HFFc6 (cell line): ENCODE results near the gene RIT1. TPM values are rescaled to one million over a fixed set of nuclear protein-coding genes. Genes with fewer than 3 reads are reported as not detected.
A peak's percentile ranks its signal among the peaks of the same experiment; 100 is the strongest.

ENCODE experiments used
- DNase-seq: peaks from one replicate; pipeline ENCODE4 v3.0.0-alpha.2; 2018
- H3K27ac Mint-ChIP-seq: 2 replicates; pipeline ENCODE4 v1.8.0; 2020; ENCODE audit warnings: mild to moderate bottlenecking, mixed read lengths
- H3K27me3 Mint-ChIP-seq: 2 replicates; pipeline ENCODE4 v1.8.0; 2021; ENCODE audit warnings: mild to moderate bottlenecking, moderate library complexity, mixed read lengths; ENCODE audit not compliant: insufficient read depth
- H3K36me3 Mint-ChIP-seq: 2 replicates; pipeline ENCODE4 v1.8.0; 2021; ENCODE audit warnings: low read depth, mixed read lengths
- H3K4me1 Mint-ChIP-seq: 2 replicates; pipeline ENCODE4 v1.8.0; 2020; ENCODE audit warnings: low read depth, mixed read lengths
- H3K4me3 Mint-ChIP-seq: 2 replicates; pipeline ENCODE4 v1.8.0; 2020; ENCODE audit warnings: mild to moderate bottlenecking, moderate library complexity, mixed read lengths
- H3K9me3 Mint-ChIP-seq: 2 replicates; pipeline ENCODE4 v1.8.0; 2020; ENCODE audit warnings: mild to moderate bottlenecking, mixed read lengths
- microRNA-seq: library from miRNA; unstranded; fragments of <30 nt; microRNA quantifications from one replicate; pipeline ENCODE4, GENCODE V29; 2019
- total RNA-seq, 6 experiments: library from RNA; stranded (reverse); fragmentation: NEBNext Ultra II Directional; extraction: Animal tissue kit (Norgen Biotek cat#: 25700); gene quantifications; 2 replicates in 1 of 6; 3 replicates in 5 of 6; pipeline ENCODE4 v1.2.3, GENCODE V29; 2021
- TF ChIP-seq, protein P1 (sequence below): fragments of 200-600 bp; sonication (generic); IDR thresholded peaks from 2 replicates; pipeline ENCODE4 v1.5.0; 2021; ENCODE audit warnings: antibody characterized with exemption, mild to moderate bottlenecking

Gene RIT1
- total RNA-seq, 6 experiments from 2014 or later: 26.1 to 35.4 (median 32.1) TPM

DNA sequence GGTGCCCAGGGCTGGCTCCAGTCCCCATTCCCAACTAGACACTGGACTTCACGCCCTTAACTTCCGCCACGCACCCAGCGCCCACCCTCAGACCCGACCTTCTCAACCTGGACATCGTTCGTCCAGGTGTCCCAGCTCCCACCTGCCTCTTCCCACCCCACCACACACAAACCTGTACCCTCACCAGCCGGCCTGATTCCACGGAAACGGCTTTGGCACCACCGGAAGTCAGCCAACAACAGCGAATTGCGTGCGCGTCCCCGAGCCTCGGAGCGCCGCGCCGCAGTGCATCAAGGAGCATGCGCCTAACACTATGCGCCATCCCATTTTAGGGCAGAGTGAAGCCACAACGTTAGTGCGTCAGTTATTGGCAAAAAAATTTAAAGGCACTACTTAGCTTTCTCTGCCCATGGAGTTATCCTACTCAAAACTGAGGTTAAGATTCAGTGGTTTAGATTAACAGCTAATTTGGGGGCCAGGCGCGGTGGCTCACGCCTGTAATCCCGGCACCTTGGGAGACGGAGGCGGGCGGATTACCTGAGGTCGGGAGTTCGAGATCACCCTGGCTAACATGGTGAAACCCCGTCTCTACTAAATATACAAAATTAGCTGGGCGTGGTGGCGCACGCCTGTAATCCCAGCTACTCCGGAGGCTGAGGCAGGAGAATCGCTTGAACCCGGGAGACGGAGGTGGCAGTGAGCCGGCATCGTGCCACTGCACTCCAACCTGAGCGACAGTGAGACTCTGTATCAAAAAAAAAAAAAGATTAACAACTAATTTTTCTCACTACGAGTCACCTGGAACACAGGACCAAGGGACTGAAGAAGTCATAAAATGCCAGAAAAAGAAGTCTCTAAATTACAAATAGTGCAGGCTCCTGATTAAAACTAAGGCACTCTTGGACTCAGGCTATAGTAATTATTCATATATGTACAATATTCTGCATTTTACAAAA, 53.9 kb downstream of the RIT1 start, which contains the start of gene GON4L:
TSS of gene GON4L (minus strand) at position 240 of the 956 bp plus-strand sequence. CDS start 3,434 bp downstream, outside the sequence.
- Mint-ChIP-seq H3K9me3 (no peaks in the 10 kb centered on the region), H3K27me3 (no peaks in the 10 kb centered on the region; the same call in 1 of the 2 replicates), H3K27ac (peak within 1 kb of the TSS; percentile 95), H3K36me3 (peaks cover 18% of the 10 kb centered on the region), H3K4me1 (peaks cover 46% of the 10 kb centered on the region), H3K4me3 (peak within 1 kb of the TSS; percentile 97)
- TF ChIP-seq, protein P1, sequence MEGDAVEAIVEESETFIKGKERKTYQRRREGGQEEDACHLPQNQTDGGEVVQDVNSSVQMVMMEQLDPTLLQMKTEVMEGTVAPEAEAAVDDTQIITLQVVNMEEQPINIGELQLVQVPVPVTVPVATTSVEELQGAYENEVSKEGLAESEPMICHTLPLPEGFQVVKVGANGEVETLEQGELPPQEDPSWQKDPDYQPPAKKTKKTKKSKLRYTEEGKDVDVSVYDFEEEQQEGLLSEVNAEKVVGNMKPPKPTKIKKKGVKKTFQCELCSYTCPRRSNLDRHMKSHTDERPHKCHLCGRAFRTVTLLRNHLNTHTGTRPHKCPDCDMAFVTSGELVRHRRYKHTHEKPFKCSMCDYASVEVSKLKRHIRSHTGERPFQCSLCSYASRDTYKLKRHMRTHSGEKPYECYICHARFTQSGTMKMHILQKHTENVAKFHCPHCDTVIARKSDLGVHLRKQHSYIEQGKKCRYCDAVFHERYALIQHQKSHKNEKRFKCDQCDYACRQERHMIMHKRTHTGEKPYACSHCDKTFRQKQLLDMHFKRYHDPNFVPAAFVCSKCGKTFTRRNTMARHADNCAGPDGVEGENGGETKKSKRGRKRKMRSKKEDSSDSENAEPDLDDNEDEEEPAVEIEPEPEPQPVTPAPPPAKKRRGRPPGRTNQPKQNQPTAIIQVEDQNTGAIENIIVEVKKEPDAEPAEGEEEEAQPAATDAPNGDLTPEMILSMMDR: no peak
- peak; percentile 87 for DNase-seq

DNA sequence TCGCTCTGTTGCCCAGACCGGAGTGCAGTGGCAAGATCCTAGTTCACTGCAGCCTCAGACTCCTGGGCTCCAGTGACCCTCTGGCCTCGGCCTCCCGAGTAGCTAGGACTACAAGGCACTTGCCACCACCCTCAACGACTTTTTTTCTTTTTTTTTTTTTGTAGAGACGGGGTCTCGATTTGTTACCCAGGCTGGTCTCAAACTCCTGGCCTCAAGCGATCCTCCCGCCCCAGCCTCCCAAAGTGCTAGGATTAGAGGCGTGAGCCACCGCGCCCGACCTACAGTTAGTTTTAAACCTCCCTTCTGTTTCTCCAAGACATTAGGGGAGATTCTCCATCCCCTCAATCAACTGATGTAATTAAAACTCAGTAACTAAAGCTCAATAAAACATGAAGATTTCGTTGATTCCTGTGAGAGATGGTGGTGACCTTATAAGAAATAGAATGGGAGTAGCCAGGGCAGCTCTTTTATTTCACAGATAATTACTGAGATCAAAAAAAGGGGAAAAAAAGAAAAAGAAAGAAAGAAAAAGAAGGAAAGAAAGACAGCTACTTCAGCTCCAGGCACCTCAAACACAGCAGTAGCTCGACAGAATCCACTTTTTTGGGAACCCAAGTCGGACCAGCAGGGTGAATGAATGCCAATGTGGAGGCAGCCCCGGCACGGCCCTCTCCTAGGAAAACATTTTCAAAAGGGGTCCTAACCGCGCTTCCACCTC, 54.7 kb downstream of the RIT1 start:
- Mint-ChIP-seq H3K4me1 (peaks cover 44% of the 10 kb centered on the region), H3K4me3 (peak overlapping the region; percentile 97), H3K27ac (peak overlapping the region; percentile 95), H3K27me3 (no peaks in the 10 kb centered on the region; the same call in 1 of the 2 replicates), H3K36me3 (peaks cover 22% of the 10 kb centered on the region), H3K9me3 (no peaks in the 10 kb centered on the region)
- TF ChIP-seq, protein P1: no peak
- DNase-seq: no peak

DNA sequence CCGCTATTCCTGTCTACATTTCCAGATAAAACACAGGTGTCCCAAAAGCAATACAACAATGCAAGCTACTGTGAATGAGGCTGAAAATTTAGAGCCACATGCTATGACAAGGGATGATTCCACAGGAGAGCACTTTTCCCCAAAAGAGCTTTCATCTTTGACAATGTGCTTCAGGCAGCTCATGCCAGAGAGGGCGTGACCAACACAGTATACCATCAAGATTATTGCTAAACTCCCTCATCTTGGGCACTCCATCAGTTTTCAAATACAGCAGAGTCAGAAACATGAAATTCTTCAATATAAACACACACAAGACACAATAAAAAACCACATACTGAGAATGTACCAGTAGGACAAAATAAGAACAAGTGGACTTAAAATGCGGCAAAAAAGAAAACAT, 60.8 kb downstream of the RIT1 start:
- no peak for DNase-seq
- H3K9me3 Mint-ChIP-seq: no peaks in the 10 kb centered on the region
- H3K36me3 Mint-ChIP-seq: peaks cover 43% of the 10 kb centered on the region
- H3K27ac Mint-ChIP-seq: peak overlapping the region; percentile 10; the same call in 1 of the 2 replicates
- H3K27me3 Mint-ChIP-seq: no peaks in the 10 kb centered on the region; the same call in 1 of the 2 replicates
- TF ChIP-seq, protein P1: no peak
- H3K4me3 Mint-ChIP-seq: no peak overlapping the region; the same call in 1 of the 2 replicates
- H3K4me1 Mint-ChIP-seq: peaks cover 6% of the 10 kb centered on the region

DNA sequence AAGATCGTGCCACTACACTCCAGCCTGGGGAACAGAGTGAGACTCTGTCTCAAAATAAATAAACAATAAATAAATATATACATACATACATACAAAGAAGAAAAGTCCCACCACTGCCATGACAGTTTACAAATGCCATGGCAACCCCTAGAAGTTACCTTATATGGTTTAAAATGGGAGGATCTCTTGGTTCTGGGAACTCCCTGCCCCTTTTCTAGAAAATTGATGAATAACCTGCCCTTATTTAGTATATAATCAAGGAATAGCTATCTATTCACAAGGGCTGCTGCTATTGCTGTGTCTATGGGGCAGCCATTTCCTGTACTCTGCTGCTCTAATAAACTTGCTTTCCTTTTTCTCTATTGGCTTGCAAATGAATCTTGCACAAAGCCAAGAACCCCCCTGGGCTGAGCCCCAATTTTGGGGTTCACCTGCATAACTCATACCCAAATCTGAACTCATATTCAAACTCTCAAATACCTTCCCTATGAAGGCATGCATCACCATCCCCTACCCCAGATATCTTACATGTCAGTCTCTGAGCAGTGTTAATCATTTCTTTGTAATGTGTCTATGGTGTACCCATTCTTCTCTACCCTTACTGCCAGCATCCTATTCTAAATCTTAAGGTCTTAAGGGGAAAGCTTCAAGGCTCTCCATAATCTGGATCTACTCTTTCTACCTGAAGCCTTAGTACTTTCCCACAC, 63.2 kb downstream of the RIT1 start:
- Mint-ChIP-seq H3K4me3 (no peak overlapping the region), H3K27ac (no peak overlapping the region), H3K4me1 (peaks cover 21% of the 10 kb centered on the region), H3K27me3 (no peaks in the 10 kb centered on the region), H3K36me3 (peaks cover 51% of the 10 kb centered on the region), H3K9me3 (no peaks in the 10 kb centered on the region)
- TF ChIP-seq, protein P1: no peak
- DNase-seq: no peak

Small RNA genes within 50 kb of the gene (microRNA-seq; reads per million reads assigned to microRNA genes)
- gene MIR6738: not detected

Other genes starting within 250 kb of the RIT1 start
- 10 to 100 TPM; 39.6 to 50.7 (median 42.0) TPM for gene YY1AP1, start 222.6 kb downstream of the RIT1 start, total RNA-seq
- 100 to 1,000 TPM; 100 to 110 (median 104) TPM for gene DAP3, start 222.3 kb downstream of the RIT1 start, total RNA-seq
- gene GON4L, start 54.1 kb downstream of the RIT1 start, total RNA-seq: 10 to 100 TPM; 24.2 to 31.3 (median 28.6) TPM
- gene SYT11, start 51.8 kb downstream of the RIT1 start, total RNA-seq: 10 to 100 TPM; 38.9 to 56.0 (median 48.8) TPM
- gene KHDC4, start 23.1 kb upstream of the RIT1 start, total RNA-seq: 10 to 100 TPM; 22.6 to 26.1 (median 23.5) TPM
- gene RXFP4, start 30.3 kb upstream of the RIT1 start, total RNA-seq: not detected
- gene ARHGEF2, start 67.2 kb upstream of the RIT1 start, total RNA-seq: 10 to 100 TPM; 82.0 to 94.6 (median 83.9) TPM
- 100 to 1,000 TPM; 341 to 419 (median 374) TPM for gene SSR2, start 109.6 kb upstream of the RIT1 start, total RNA-seq
- 10 to 100 TPM; 31.6 to 36.0 (median 32.9) TPM for gene UBQLN4, start 142.4 kb upstream of the RIT1 start, total RNA-seq
- gene LAMTOR2, start 143.4 kb upstream of the RIT1 start, total RNA-seq: 10 to 100 TPM; 48.5 to 73.6 (median 62.5) TPM
- gene RAB25, start 149.8 kb upstream of the RIT1 start, total RNA-seq: not detected
- gene MEX3A, start 171.1 kb upstream of the RIT1 start, total RNA-seq: 1 to 10 TPM; 1.4 to 3.1 (median 2.2) TPM
- gene LMNA, start 203.4 kb upstream of the RIT1 start, total RNA-seq: 1,000 to 10,000 TPM; 1,238 to 1,664 (median 1,535) TPM
- gene SEMA4A, start 242.2 kb upstream of the RIT1 start, total RNA-seq: 1 to 10 TPM in 2 of 6 experiments, under 1 TPM in 4; 0.71 to 1.1 (median 0.83) TPM